HEK293 (cell line): Measurements from ENCODE around the gene MIS18A.

Source experiments
- CTCF ChIA-PET: fragments of 350-600 bp; formaldehyde crosslinking; extraction: SDS; loops from one replicate; lab custom pipeline; 2021; ENCODE audit warnings: antibody characterized with exemption; lab: Yijun Ruan, JAX
- POLR2A ChIA-PET: fragments of 300-600 bp; formaldehyde crosslinking; extraction: SDS; loops from one replicate; lab custom pipeline; 2020; ENCODE audit warnings: antibody characterized with exemption, inconsistent platforms; lab: Yijun Ruan, JAX
- H3K27ac ChIP-seq: fragments of 200-500 bp; sonication (Bioruptor generic); 2 replicates; pipeline ENCODE4 v1.5.1; 2014; ENCODE audit warnings: low read depth, low read length, control low read depth, inconsistent platforms; ENCODE audit errors: extremely low read depth
- H3K36me3 ChIP-seq, 2 experiments: fragments of 200-500 bp in 1 of 2; sonication (Bioruptor generic) in 1 of 2; 1 replicate in 1 of 2; 2 replicates in 1 of 2; pipeline ENCODE4 v1.5.1; 2014 to 2017; ENCODE audit warnings: inconsistent platforms in 2 of 2, low read length in 2 of 2; ENCODE audit not compliant: control insufficient read depth in 2 of 2, insufficient read depth in 1 of 2
- H3K4me1 ChIP-seq: fragments of 200-500 bp; sonication (Bioruptor generic); 2 replicates; pipeline ENCODE4 v1.5.1; 2014; ENCODE audit warnings: mild to moderate bottlenecking, low read length, inconsistent platforms; ENCODE audit not compliant: control insufficient read depth, insufficient read depth
- H3K4me3 ChIP-seq: 2 replicates; pipeline ENCODE4 v1.5.1; 2011; ENCODE audit warnings: low read depth, mild to moderate bottlenecking, control low read depth, low read length, moderate library complexity
- H3K9me3 ChIP-seq: fragments of 200-500 bp; sonication (Bioruptor generic); 2 replicates; pipeline ENCODE4 v1.5.1; 2014; ENCODE audit warnings: low read depth, low read length, inconsistent platforms; ENCODE audit not compliant: control insufficient read depth, insufficient read depth
- KLF9 ChIP-seq: fragments of 450-650 bp; formaldehyde crosslinking; IDR thresholded peaks from 2 replicates; pipeline ENCODE4 v1.5.1; 2016; ENCODE audit warnings: missing biosample characterization, missing genetic modification characterization, low read depth
- TCF7L2 ChIP-seq: IDR thresholded peaks from 2 replicates; pipeline ENCODE4 v1.6.1; 2011; ENCODE audit warnings: low read depth, mild to moderate bottlenecking, inconsistent platforms, low read length, moderate library complexity, borderline replicate concordance
- ZFP3 ChIP-seq: fragments of 450-650 bp; formaldehyde crosslinking; IDR thresholded peaks from 2 replicates; pipeline ENCODE4 v1.5.1; 2016; ENCODE audit warnings: low read depth, missing biosample characterization, missing genetic modification characterization
- ZIC2 ChIP-seq: fragments of 450-650 bp; formaldehyde crosslinking; IDR thresholded peaks from 2 replicates; pipeline ENCODE4 v1.5.1; 2016; ENCODE audit warnings: missing biosample characterization, missing genetic modification characterization
- ZNF114 ChIP-seq: fragments of 450-650 bp; formaldehyde crosslinking; IDR thresholded peaks from 2 replicates; pipeline ENCODE4 v1.5.0; 2017; ENCODE audit warnings: missing biosample characterization, missing genetic modification characterization
- ZNF157 ChIP-seq: fragments of 450-650 bp; formaldehyde crosslinking; IDR thresholded peaks from 2 replicates; pipeline ENCODE4 v1.5.1; 2016; ENCODE audit warnings: missing biosample characterization, missing genetic modification characterization
- ZNF292 ChIP-seq: fragments of 450-650 bp; formaldehyde crosslinking; IDR thresholded peaks from 2 replicates; pipeline ENCODE4 v1.5.1; 2016; ENCODE audit warnings: low read depth, missing biosample characterization, missing genetic modification characterization, borderline replicate concordance
- ZNF391 ChIP-seq: fragments of 450-650 bp; formaldehyde crosslinking; IDR thresholded peaks from 2 replicates; pipeline ENCODE4 v1.5.1; 2016; ENCODE audit warnings: low read depth, missing biosample characterization, missing genetic modification characterization, borderline replicate concordance
- ZNF416 ChIP-seq: fragments of 450-650 bp; formaldehyde crosslinking; IDR thresholded peaks from 2 replicates; pipeline ENCODE4 v1.5.1; 2016; ENCODE audit warnings: missing biosample characterization, missing genetic modification characterization
- ZNF530 ChIP-seq: fragments of 450-650 bp; formaldehyde crosslinking; IDR thresholded peaks from 2 replicates; pipeline ENCODE4 v1.5.1; 2016; ENCODE audit warnings: low read depth, missing biosample characterization, missing genetic modification characterization
- ZNF610 ChIP-seq: fragments of 450-650 bp; formaldehyde crosslinking; IDR thresholded peaks from 2 replicates; pipeline ENCODE4 v1.5.1; 2016; ENCODE audit warnings: missing biosample characterization, missing genetic modification characterization, borderline replicate concordance
- ZNF785 ChIP-seq: fragments of 450-650 bp; formaldehyde crosslinking; IDR thresholded peaks from 2 replicates; pipeline ENCODE4 v1.5.1; 2016; ENCODE audit warnings: missing biosample characterization, missing genetic modification characterization
- TF ChIP-seq, protein P1 (sequence below): fragments of 450-650 bp; formaldehyde crosslinking; IDR thresholded peaks from 2 replicates; pipeline ENCODE4; 2016; ENCODE audit warnings: missing biosample characterization, missing genetic modification characterization
- TF ChIP-seq, protein P2 (sequence below): fragments of 450-650 bp; formaldehyde crosslinking; IDR thresholded peaks from 2 replicates; pipeline ENCODE4 v1.5.1; 2016; ENCODE audit warnings: missing biosample characterization, missing genetic modification characterization
- TF ChIP-seq, protein P3 (sequence below): fragments of 450-650 bp; formaldehyde crosslinking; IDR thresholded peaks from 2 replicates; pipeline ENCODE4 v1.5.1; 2017; ENCODE audit warnings: missing biosample characterization, missing genetic modification characterization
- TF ChIP-seq, protein P4 (sequence below): fragments of 450-650 bp; formaldehyde crosslinking; IDR thresholded peaks from 2 replicates; pipeline ENCODE4 v1.5.1; 2016; ENCODE audit warnings: missing biosample characterization, missing genetic modification characterization, low read depth
- TF ChIP-seq, protein P5 (sequence below): fragments of 450-650 bp; formaldehyde crosslinking; IDR thresholded peaks from 2 replicates; pipeline ENCODE4 v1.5.1; 2017; ENCODE audit warnings: missing biosample characterization, mild to moderate bottlenecking, missing genetic modification characterization, moderate library complexity

MIS18A gene

DNA sequence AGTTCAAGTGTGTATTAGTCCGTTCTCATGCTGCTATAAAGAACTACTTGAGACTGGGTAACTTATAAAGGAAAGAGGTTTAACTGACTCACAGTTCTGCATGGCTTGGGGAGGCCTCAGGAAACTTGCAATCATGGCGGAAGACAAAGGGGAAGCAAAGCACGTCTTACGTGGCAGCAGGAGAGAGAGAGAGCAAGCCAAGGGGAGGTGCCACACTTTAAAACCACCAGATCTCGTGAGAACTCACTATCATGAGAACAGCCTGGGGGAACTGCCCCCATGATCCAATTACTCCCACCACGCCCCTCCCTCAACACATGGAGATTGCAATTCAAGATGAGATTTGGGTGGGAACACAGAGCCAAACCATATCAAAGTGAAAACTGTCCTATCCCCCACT, 4.1 kb upstream of the MIS18A start:
- Histone ChIP-seq H3K9me3 (no peaks in the 10 kb centered on the region), H3K36me3 (peaks cover 0 to 3% of the 10 kb centered on the region in 2 experiments; a peak in 2 of 3 replicates), H3K27ac (no peak overlapping the region), H3K4me1 (peaks cover 6% of the 10 kb centered on the region; the same call in 1 of the 2 replicates), H3K4me3 (no peak overlapping the region)
- ChIA-PET CTCF (no interaction called here), POLR2A (no interaction called here)
- TF ChIP-seq ZNF530 (tag by site-specific recombination) = no peak
- TF ChIP-seq, protein P1, sequence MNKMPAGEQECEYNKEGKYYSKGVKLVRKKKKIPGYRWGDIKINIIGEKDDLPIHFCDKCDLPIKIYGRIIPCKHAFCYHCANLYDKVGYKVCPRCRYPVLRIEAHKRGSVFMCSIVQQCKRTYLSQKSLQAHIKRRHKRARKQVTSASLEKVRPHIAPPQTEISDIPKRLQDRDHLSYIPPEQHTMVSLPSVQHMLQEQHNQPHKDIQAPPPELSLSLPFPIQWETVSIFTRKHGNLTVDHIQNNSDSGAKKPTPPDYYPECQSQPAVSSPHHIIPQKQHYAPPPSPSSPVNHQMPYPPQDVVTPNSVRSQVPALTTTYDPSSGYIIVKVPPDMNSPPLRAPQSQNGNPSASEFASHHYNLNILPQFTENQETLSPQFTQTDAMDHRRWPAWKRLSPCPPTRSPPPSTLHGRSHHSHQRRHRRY (tag by site-specific recombination) = no peak
- TF ChIP-seq ZIC2 (tag by site-specific recombination) = no peak
- TF ChIP-seq ZNF416 = no peak
- no peak for TF ChIP-seq ZFP3 (tag by site-specific recombination)
- no peak for TF ChIP-seq ZNF610
- TF ChIP-seq ZNF785 (tag by site-specific recombination) = no peak
- no peak for TF ChIP-seq TCF7L2
- TF ChIP-seq, protein P2, sequence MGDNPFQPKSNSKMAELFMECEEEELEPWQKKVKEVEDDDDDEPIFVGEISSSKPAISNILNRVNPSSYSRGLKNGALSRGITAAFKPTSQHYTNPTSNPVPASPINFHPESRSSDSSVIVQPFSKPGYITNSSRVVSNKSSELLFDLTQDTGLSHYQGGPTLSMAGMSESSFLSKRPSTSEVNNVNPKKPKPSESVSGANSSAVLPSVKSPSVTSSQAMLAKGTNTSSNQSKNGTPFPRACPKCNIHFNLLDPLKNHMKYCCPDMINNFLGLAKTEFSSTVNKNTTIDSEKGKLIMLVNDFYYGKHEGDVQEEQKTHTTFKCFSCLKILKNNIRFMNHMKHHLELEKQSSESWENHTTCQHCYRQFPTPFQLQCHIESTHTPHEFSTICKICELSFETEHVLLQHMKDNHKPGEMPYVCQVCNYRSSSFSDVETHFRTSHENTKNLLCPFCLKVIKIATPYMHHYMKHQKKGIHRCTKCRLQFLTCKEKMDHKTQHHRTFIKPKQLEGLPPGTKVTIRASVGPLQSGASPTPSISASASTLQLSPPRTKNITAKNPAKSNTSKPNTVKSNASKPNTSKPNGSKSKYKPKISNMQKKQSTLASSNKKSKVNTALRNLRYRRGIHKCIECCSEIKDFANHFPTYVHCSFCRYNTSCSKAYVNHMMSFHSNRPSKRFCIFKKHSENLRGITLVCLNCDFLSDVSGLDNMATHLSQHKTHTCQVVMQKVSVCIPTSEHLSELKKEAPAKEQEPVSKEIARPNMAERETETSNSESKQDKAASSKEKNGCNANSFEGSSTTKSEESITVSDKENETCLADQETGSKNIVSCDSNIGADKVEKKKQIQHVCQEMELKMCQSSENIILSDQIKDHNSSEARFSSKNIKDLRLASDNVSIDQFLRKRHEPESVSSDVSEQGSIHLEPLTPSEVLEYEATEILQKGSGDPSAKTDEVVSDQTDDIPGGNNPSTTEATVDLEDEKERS = no peak
- TF ChIP-seq, protein P3, sequence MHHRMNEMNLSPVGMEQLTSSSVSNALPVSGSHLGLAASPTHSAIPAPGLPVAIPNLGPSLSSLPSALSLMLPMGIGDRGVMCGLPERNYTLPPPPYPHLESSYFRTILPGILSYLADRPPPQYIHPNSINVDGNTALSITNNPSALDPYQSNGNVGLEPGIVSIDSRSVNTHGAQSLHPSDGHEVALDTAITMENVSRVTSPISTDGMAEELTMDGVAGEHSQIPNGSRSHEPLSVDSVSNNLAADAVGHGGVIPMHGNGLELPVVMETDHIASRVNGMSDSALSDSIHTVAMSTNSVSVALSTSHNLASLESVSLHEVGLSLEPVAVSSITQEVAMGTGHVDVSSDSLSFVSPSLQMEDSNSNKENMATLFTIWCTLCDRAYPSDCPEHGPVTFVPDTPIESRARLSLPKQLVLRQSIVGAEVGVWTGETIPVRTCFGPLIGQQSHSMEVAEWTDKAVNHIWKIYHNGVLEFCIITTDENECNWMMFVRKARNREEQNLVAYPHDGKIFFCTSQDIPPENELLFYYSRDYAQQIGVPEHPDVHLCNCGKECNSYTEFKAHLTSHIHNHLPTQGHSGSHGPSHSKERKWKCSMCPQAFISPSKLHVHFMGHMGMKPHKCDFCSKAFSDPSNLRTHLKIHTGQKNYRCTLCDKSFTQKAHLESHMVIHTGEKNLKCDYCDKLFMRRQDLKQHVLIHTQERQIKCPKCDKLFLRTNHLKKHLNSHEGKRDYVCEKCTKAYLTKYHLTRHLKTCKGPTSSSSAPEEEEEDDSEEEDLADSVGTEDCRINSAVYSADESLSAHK (tag by site-specific recombination) = no peak
- TF ChIP-seq ZNF391 = no peak
- TF ChIP-seq ZNF157 (tag by site-specific recombination) = no peak

DNA sequence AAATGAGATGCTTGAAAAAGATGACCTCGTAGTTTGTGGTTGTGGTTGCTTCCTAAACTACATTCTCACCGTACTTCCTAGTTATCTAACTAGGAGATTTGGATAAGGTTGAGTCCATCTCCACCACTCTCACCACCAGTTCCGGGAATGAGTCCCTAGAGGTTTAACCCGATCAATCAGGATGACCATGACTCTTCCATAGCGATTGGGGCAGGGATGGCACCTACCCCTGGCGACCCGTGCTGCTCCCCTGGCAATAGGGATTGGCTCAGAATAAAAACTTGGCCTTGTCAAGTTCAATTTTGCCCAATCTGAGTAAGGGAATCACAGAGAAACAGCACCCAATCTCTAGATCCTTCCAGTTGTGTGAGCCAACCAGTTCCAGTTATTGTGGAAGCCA, 2.7 kb upstream of the MIS18A start:
- POLR2A ChIA-PET = no interaction called here
- Histone ChIP-seq H3K9me3 (no peaks in the 10 kb centered on the region), H3K4me1 (peaks cover 6% of the 10 kb centered on the region; the same call in 1 of the 2 replicates), H3K4me3 (no peak overlapping the region), H3K36me3 (peaks cover 0 to 3% of the 10 kb centered on the region in 2 experiments; a peak in 2 of 3 replicates), H3K27ac (no peak overlapping the region)
- TF ChIP-seq ZNF292 (tag by site-specific recombination) (no peak), ZFP3 (tag by site-specific recombination) (no peak), ZNF114 (no peak), KLF9 (tag by site-specific recombination) (no peak)
- TF ChIP-seq, protein P4, sequence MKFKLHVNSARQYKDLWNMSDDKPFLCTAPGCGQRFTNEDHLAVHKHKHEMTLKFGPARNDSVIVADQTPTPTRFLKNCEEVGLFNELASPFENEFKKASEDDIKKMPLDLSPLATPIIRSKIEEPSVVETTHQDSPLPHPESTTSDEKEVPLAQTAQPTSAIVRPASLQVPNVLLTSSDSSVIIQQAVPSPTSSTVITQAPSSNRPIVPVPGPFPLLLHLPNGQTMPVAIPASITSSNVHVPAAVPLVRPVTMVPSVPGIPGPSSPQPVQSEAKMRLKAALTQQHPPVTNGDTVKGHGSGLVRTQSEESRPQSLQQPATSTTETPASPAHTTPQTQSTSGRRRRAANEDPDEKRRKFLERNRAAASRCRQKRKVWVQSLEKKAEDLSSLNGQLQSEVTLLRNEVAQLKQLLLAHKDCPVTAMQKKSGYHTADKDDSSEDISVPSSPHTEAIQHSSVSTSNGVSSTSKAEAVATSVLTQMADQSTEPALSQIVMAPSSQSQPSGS (tag by site-specific recombination) = 0 out of 2 replicates have a peak, but pooled peaks have one; percentile 60
- TF ChIP-seq, protein P3 (tag by site-specific recombination) = no peak
- TF ChIP-seq, protein P5, sequence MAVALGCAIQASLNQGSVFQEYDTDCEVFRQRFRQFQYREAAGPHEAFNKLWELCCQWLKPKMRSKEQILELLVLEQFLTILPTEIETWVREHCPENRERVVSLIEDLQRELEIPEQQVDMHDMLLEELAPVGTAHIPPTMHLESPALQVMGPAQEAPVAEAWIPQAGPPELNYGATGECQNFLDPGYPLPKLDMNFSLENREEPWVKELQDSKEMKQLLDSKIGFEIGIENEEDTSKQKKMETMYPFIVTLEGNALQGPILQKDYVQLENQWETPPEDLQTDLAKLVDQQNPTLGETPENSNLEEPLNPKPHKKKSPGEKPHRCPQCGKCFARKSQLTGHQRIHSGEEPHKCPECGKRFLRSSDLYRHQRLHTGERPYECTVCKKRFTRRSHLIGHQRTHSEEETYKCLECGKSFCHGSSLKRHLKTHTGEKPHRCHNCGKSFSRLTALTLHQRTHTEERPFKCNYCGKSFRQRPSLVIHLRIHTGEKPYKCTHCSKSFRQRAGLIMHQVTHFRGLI = no peak
- CTCF ChIA-PET = no interaction called here
